Activated CD8-positive, alpha-beta memory T cell treated with anti-CD3 and anti-CD28 coated beads for 24 hours (primary cell): Measurements from ENCODE around the gene GCLC.
"Not testable (repeated sequence)": the region's sequence is repeated elsewhere in the genome, so short reads cannot be mapped to it uniquely, and the experiment has no call there.

ENCODE experiments used
- DNase-seq: peaks from one replicate; pipeline ENCODE4 v3.0.0-alpha.2; 2020

GCLC gene

DNA sequence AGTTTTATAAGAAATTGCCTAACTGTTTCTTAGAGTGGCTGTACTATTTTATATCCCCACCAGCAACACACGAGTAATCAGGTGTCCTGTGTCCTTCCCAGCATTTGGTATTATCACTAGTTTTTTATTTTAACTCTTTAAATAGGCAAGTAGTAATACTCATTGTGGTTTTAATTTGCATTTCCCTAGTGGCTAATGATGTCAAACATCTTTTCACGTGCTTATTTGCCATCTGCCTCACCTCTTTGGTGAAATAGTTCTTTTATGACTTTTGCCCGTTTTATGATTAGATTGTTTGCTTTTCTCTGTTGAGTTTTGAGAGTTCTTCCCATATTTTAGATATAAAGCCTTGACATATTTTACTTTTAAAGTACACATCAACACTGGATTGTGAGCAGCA is 57.8 kb downstream of the GCLC start:
- no peak for DNase-seq

DNA sequence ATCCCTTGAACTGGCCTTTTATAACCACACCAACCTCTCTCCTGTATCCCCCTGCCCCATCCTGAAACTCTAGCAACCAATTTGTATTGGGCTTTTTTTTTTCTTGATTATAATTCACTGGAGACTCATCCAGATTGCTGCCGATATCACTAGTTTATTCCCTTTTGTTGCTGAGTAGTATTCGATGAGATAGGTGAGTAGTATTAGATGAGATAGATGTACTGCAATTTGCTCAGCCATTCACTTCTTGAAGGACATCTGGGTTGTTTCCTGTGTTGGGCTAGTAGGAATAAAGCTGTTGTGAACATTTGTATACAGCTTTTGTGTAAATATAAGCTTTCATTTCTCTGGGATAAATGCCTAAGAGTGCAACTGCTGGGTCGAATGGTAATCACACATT is 58.2 kb downstream of the GCLC start:
- no peak for DNase-seq

DNA sequence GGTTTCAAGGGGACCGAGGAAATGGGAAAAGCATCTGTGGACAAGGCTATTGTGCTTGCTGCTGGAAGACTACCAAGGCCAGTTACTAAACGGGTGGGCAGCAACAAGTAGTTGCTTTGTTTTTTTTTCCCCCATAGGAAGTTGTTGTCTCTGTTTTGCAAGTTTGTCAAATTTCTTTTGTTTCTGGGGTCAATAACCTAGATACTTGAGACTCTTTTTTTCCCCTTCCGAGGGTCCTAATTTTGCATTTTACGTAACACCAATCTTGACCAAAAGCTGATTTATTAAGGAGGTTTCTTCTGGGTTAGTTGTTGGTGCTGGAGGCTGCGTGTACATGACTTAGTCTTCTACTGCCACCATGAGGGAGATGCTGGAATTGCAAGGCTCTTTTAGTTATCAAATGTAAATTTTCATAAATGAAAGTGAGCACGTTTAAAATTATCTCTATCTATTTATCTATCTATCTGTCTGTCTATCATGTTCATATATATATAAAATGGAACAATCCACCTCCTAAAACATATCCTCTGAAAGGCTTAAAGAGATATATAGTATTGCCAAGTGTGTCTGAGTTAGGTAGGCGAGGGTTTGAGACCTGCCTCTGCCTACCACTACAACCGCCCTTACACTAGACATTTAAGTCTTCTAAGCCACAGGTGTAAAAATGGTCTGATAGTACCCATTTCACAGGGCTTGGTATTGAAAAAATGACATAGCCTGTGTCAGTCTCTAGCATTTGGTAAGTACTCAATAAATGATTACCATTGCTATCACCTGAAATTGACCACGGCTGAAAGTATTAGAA is 60.2 kb downstream of the GCLC start:
- peak; percentile 82 for DNase-seq

DNA sequence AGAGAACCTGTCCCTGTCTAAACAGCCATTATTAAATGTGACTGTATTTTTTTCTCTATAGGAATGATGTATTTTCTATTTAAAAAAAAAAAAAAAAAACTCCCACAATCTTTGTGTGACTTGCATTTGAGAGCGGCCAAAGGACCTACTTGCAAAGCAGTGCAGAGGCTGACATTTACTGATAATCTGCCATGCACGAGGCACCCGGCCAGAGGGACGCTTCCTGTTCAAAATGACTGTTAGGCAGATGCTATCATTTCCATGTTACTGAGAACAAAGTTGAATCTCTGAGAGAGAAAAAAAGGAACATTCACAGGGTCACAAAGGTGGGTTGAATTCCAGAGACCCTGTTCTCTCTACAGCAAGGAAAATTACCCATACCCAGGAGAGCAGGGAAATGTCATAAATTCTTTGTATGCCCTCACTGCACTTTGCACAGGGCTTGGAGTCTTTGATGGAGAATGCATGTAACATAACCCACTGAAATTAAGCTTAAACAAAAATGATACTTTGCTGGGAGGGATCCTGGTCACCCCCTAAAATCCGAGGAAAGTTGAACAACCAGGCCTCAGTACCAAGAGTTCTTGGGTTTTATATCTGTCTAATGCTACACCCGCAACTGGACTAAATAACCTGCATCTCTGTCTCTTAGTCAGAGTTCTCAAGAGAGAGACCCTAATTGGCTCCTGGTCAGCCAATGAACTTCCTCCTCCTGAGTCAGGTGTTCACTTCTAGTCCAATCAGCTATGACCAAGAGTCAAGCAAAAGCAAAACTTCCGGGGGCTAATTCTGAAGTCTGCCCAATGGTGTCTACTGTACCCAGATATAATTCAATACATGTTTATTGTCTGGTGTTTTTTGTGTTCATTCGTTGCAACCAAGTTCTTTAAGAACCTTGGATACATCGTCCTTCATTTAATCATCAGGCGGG is 61.2 kb downstream of the GCLC start:
- no peak for DNase-seq

DNA sequence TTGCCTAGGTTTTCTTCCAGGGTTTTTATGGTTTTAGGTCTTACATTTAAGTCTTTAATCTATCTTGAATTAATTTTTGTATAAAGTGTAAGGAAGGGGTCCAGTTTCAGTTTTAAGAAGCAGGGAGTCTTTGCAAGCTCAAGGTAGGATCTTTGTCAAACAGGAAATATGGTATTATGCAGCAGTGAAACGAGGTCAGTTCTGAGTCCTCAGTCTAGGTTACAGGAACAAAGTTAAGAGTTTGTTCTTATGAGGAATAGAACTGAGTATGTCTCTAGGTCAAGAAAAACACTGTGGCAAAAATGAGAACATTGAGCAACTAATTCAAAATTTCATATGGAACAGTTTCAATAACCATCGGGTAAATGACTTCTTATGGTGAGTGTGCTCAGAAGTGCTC is 63.6 kb downstream of the GCLC start:
- DNase-seq = no peak

DNA sequence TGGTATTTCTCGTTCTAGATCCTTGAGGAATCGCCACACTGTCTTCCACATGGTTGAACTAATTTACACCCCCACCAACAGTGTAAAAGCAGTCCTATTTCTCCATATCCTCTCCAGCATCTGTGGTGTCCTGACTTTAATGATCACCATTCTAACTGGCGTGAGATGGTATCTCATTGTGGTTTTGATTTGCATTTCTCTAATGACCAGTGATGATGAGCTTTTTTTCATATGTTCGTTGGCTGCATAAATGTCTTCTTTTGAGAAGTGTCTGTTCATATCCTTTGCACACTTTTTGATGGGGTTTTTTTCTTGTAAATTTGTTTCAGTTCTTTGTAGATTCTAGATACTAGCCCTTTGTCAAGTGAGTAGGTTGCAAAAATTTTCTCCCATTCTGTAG is 64.1 kb downstream of the GCLC start:
- DNase-seq = not testable (repeated sequence)

DNA sequence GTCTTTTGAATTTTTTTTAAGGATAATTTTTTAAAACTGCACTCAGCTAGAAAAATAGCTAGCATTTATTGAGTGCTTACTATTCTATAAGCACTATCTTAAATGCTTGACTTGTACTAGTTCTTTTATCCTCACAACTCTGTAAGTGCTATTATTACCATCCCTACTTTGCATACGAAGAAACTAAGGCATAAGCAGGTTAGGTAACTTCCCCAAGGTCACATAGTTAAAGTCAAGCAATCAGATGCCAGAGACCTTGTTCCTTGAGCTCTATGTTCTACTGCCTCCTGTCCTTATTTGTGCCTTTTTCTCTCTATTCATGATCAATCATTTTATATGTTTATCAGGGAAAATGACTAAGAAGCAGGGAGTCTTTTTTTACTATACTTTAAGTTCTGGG is 65.0 kb downstream of the GCLC start:
- no peak for DNase-seq

DNA sequence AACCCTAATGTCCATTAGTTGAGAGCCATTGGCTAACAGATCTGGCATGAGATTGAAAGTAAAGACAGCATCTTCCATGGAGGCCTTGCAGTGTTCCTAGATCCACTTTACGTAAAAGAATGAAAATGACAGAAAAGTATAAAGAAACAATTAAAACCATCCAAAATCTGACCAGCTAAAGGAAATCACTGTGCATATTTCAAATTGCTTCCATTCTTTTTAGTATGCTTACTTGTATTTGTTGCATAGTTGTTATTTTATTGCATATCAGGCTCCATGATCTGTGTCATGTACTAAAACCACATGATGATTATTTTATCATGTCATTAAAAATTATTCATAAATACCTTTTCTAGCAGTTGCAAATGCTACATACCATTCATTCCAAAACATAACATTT is 67.9 kb downstream of the GCLC start:
- DNase-seq = no peak

DNA sequence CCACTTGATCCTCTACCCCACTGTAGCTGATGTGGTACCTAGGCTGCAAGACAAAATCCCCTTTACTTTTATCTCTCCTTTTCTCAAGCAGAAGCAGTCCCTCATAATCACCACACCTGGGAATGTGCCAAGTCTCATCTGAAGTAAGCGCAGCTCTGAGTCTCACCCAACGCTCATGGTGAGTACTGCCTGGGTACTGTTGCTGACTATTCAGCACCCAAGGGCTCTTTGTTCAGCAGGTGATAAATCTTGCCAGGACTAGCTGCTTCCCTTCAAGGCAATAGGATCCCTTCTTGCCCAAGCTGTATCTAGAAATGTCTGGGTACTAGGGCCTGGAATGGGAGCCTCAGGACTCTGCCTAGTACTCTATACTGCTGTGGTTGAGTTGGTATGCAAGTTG is 70.9 kb downstream of the GCLC start:
- no peak for DNase-seq

DNA sequence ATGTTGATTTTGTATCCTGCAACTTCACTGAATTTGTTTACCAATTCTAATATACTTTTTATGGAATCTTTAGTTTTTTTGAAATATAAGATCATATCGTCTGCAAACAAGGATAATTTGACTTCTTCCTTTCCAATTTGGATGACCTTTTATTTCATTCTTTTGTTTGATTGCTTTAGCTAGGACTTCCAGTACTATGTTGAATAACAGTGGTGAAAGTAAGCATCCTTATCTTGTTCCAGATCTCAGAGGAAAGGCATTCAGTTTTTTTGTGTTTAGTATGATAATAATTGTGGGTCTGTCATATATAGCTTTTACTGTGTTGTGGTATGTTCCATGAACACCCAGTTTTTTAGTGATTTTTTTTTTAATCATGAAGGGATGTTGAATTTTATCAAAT is 75.7 kb downstream of the GCLC start:
- DNase-seq = no peak

DNA sequence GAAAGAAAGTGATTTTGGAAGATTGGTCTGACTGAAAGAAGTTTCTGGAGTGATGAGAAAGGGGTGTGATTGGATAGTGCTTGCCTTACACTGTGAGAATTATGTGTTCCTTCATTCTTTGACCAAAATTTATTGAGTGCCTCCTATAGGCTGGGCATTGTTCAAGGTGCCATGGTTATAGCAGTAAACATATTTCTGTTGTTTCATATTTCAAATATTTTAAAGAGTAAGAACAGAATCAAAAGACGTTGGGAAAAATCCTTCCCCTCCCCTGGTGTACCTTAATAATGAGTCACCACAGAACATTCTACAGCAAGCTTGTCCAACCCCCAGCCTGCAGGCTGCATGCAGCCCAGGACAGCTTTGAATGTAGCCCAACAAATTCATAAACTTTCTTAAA is 78.6 kb downstream of the GCLC start:
- no peak for DNase-seq

DNA sequence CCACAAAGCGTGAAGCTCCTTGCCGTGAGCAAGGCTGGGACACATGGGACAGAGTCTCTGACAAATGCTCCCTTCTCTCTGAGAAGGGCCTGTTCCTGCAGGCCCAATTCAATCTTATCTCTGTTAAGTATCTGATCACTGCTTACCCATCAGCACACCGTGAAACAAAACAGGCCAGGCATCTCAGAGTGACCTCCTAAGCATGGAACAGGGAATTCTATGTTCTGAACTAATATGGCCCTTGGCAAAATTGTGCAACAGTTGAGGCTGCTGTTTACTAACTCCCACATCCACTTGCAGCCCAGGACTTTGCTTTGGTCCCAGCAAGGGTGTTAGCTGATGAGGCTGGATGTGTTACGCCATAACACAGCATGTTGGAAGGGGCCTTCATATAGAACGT is 79.2 kb downstream of the GCLC start:
- no peak for DNase-seq

DNA sequence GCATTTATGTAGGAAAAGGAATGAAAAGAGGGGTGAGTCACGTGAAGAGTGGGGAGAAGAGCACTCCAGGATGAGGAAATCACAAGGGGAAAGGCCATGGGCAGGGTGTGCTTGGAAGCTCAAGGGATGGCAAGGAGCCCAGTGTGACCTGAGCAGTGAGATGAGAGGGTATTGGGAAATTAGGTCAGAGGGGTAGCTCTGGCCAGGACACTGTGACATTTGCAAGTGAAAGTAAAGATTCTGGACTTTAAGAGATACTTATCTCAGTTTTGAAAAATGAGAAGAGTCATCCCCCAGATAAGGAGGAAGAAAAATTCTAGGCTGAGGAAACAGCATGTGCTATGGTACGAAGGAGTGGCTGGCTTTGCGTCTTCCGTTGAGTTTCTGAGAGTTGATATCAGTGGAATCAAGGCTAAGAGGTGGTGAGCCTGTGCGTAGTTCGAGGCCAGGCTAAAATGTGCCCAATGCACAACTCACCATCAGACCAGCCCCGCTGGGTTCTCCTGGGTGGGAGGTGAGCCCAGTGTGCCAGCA is 79.9 kb downstream of the GCLC start:
- no peak for DNase-seq

DNA sequence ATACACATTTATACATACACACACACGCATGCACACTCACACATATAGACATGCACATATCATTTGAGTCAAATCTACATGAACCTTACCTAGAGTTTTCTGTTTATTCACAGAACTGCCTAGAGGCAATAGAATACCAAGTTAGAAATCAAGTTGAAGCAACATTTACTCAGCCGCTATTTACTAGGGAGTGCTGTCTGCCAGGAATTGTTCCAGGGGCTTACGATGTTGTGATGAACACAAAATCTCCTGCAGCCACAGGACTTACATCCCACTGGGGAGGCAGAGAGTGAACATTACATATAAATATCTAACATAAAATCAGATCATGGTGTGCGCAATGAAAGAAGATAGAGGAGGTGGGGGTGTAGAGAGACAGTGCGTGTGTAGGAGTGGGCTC is 80.4 kb downstream of the GCLC start:
- no peak for DNase-seq

DNA sequence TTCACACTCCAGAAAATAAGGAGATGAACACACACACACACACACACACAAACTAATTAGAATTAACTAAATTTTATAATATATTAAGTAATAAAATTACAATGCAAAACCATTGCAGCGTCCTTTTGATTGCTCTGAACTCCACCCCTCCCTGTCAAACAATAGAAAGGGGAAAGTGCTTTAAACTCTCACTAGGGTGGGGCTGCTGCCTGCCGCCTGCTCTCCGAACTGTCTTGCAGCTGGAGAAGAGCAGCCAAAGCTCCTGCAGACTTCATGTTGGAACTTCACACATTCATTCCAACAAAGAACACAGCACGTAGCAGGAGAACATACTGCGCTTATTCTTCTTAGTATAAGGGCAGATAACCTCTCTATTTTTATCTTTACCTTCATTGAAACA is 83.2 kb downstream of the GCLC start:
- DNase-seq = no peak

DNA sequence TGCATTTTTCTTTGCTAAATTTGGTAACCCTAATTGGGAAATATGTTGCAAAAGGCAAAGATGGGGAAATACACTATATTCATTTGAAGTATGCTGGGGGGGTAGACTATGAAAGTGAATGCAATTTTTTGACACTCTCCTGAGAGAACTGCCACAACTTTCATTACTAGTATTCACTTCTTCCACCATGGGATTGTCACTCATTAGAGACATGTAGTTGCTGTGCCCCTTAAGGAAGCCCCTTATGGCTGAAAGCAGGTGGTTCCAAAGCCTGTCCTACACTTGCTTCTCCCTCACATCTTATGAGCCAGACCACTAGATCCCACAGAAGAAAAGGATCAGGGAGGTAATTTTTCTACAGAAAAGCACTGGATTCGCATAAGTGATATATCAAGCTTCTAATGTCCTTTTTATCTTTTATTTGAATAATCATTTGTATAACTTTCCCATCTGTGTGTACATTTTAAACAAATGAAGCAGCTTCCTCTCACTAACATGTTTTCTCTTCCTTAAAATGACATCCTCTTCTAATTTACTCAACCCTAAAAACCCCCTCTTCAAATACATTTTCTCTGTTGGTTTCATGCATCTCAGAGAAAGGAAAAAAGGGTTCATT is 83.8 kb downstream of the GCLC start:
- no peak for DNase-seq

DNA sequence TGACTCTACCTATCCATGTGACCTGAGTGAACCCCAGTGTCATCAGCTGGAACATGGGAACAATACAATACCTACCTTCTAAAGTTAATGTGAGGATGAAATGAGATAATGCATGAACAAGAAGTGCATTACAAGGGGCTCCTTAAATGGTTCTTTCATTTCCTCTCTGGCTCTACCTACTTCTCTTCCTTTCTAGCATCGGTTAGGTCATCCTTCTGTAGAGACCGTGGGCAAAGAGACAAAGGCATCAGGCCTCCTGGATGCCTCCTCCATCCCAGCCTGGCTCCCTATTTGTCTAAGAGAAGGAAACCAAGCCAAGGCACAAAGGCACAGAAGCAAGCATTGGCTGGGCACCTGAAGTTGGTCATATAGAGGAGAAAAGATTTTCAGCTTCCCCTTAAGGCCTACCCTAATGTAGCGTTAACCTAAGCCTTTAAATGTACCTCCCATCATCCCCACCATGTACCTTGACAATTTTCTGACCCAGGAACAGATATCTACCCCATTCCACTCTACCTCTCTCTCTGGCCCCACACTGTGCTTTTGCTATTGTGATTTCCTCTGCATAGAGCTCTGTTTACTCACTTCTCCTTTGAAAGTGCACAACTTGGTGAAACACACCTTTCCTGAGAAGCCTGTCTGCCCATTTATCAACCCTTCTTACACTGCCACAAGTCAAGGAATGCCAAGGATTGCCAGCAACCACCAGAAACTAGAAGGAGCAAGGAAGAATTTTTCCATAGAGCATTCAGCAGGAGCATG is 86.6 kb downstream of the GCLC start:
- DNase-seq = no peak

DNA sequence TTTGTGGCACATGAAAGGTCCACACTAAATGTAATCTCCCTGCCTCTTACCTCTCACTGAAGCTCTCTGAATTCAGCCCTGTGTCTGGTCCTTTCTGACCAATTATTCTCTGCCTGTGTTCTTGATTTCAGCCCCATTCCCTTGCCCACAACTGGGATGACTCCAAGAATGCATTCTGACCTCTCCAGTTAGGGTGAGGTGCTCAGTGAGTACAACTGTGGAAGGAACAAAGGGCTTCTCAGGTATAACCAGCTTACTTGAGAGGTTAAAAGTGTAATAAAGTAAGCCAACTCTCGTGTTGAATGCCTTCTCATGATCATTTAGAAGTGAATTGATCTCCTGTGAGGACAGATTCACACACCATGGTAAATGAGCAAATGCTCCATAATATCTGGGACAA is 88.1 kb downstream of the GCLC start:
- DNase-seq = no peak

DNA sequence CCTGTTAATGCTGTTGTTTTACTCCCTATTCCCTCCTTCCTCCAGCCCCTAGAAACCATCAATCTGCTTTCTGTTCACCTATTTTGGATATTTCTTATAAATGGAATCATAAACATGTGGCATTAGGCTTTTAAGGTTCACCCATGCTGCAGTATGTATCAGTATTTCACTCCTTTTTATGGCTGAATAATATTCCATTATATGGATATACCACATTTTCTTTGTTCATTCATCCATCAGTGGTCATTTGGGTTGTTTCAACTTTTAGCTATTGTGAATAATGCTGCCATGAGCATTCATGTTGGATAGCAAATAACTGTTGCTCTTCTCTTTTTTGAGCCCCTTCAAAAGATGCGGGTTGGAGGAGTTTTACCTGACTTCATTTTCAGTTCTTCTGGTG is 89.2 kb downstream of the GCLC start:
- DNase-seq = no peak

DNA sequence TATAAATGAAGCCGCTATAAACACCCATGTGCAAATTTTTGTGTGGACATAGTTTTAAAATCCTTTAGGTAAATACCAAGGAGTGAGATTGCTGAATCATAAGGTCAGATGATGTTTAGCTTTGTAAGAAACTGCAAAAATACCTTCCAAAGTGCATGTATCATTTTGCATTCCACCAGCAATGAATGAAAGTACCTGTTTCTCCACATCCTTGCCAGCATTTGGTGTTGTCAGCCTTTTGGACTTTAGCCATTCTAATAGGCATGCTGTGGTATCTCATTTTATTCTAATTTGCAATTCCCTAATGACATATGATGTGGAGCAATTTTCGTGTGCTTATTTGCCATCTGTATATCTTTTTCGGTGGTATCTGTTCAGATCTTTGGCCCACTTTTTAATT is 93.7 kb downstream of the GCLC start:
- DNase-seq = no peak

DNA sequence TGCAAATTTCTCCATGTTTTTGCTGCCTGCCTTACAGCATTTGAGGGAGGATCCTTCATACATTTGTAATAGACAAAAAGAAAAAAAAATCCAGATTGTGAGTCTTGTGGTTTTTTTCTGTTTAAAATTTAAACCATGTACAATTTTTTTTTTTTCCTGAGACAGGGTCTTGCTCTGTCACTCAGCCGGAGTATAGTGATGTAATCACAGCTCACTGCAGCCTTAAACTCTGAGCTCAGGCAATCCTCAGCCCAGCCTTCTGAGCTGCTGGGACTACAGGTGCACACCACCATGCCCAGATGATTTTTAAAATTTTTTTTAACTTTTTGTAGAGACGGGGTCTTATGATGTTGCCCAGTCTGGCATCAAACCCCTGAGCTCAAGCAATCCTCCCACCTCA is 97.0 kb downstream of the GCLC start:
- no peak for DNase-seq
